Panc1 (cell line): ENCODE data around the gene COQ8B. TPM values are rescaled to one million over a fixed set of nuclear protein-coding genes. Genes with fewer than 3 reads are reported as not detected.

Experiments
- ATAC-seq: fragments of 200-7000 bp; cut with Tn5 transposase; 2 replicates; pipeline ENCODE4 v1.9.1; 2020; ENCODE audit warnings: mild to moderate bottlenecking, moderate library complexity
- BruUV-seq: library from RNA; stranded (reverse); fragments of 400-500 nt; replicated peaks from 2 replicates; lab custom pipeline; 2021; lab: Mats Ljungman, UMichigan
- CTCF ChIA-PET: fragments of 300-600 bp; sonication (Branson Sonifier 250); formaldehyde crosslinking; loops from one replicate; lab custom pipeline; 2022; ENCODE audit warnings: antibody characterized with exemption; lab: Charles Lee
- POLR2A ChIA-PET: fragments of 300-600 bp; sonication (Branson Sonifier 250); formaldehyde crosslinking; loops from one replicate; lab custom pipeline; 2022; ENCODE audit warnings: antibody characterized with exemption; lab: Charles Lee
- DNase-seq: peaks from one replicate; pipeline ENCODE4 v3.0.0-alpha.2; 2010; ENCODE audit warnings: low read depth, low spot score
- H3K27ac ChIP-seq: 2 replicates; pipeline ENCODE4 v1.5.1; 2011; ENCODE audit warnings: mild to moderate bottlenecking, low read length, inconsistent platforms
- H3K27me3 ChIP-seq: fragments of 200-500 bp; sonication (Bioruptor generic); 2 replicates; pipeline ENCODE4 v1.6.0; 2014; ENCODE audit warnings: low read length, inconsistent platforms; ENCODE audit not compliant: control insufficient read depth, insufficient read depth
- H3K36me3 ChIP-seq: fragments of 200-500 bp; sonication (Bioruptor generic); 2 replicates; pipeline ENCODE4 v1.5.1; 2014; ENCODE audit warnings: inconsistent platforms, mild to moderate bottlenecking, low read length, moderate library complexity; ENCODE audit not compliant: control insufficient read depth, insufficient read depth
- H3K4me1 ChIP-seq: 2 replicates; pipeline ENCODE4 v1.5.1; 2011; ENCODE audit warnings: inconsistent platforms, mild to moderate bottlenecking, low read length, moderate library complexity; ENCODE audit not compliant: control insufficient read depth, insufficient read depth
- H3K4me3 ChIP-seq, 2 experiments: 2 replicates each; pipeline ENCODE4 v1.5.1; 2011 to 2012; ENCODE audit warnings: low read depth in 2 of 2, low read length in 2 of 2, mild to moderate bottlenecking in 2 of 2, inconsistent platforms in 1 of 2, moderate library complexity in 1 of 2
- H3K9me3 ChIP-seq: fragments of 200-500 bp; sonication (Bioruptor generic); 2 replicates; pipeline ENCODE4 v1.5.1; 2014; ENCODE audit warnings: low read depth, mild to moderate bottlenecking, inconsistent platforms, low read length, moderate library complexity; ENCODE audit not compliant: control insufficient read depth, insufficient read depth
- CTCF ChIP-seq: fragments of 450-650 bp; IDR thresholded peaks from 2 replicates; pipeline ENCODE4 v1.5.1; 2017; ENCODE audit warnings: mild to moderate bottlenecking
- POLR2AphosphoS5 ChIP-seq: IDR thresholded peaks from 2 replicates; pipeline ENCODE4 v1.6.1; 2012; ENCODE audit warnings: mild to moderate bottlenecking, low read depth, low read length, moderate library complexity
- REST ChIP-seq, 2 experiments: IDR thresholded peaks; 2 replicates each; pipeline ENCODE4 v1.6.1; 2011 to 2012; ENCODE audit warnings: low read depth in 2 of 2, control low read depth in 1 of 2, low read length in 1 of 2, mild to moderate bottlenecking in 1 of 2, moderate library complexity in 1 of 2; ENCODE audit not compliant: insufficient read depth in 1 of 2
- SIN3A ChIP-seq: IDR thresholded peaks from 2 replicates; pipeline ENCODE4 v1.6.1; 2012; ENCODE audit warnings: low read depth, mild to moderate bottlenecking, low read length, moderate library complexity, borderline replicate concordance; ENCODE audit not compliant: insufficient read depth
- TCF7L2 ChIP-seq: IDR thresholded peaks from 2 replicates; pipeline ENCODE4 v1.6.1; 2011; ENCODE audit warnings: mild to moderate bottlenecking, low read depth, low read length, inconsistent platforms
- in situ Hi-C: cut with HindIII; loops from 2 replicates; pipeline ENCODE4 v1.10.0; 2016; ENCODE audit warnings: low sequenced_read_pairs, low pct_unique_long_range_greater_than_20kb
- intact Hi-C: fragments of 100-400 bp; cut with micrococcal nuclease; formaldehyde crosslinking; loops from one replicate; pipeline ENCODE4 v1.10.0; 2022; ENCODE audit not compliant: unreplicated experiment
- total RNA-seq: library from RNA; stranded (reverse); gene quantifications from one replicate; pipeline ENCODE4 v1.2.1, GENCODE V29; 2021; ENCODE audit not compliant: unreplicated experiment

Gene COQ8B
- total RNA-seq, 1 experiment from 2014 or later: 15.6 TPM

GRCh38 chr19:40721140-40721486 is 4.4 kb upstream of the COQ8B start:
- Histone ChIP-seq H3K4me3 (no peak overlapping the region), H3K27me3 (no peaks in the 10 kb centered on the region), H3K36me3 (peaks cover 3% of the 10 kb centered on the region; the same call in 1 of the 2 replicates), H3K27ac (no peak overlapping the region), H3K4me1 (no peaks in the 10 kb centered on the region; the same call in 1 of the 2 replicates), H3K9me3 (no peaks in the 10 kb centered on the region)
- BruUV-seq: no TSS peak
- TF ChIP-seq TCF7L2: no peak
- in situ Hi-C loops (no loop called here), intact Hi-C loops (no loop called here)
- ChIA-PET POLR2A (no interaction called here), CTCF (interaction anchor here (0.6 kb wide), 1 partner anchor 28 kb away, joined by 3 read pairs; no protein-coding TSS in a partner anchor)
- no peak for ATAC-seq
- DNase-seq: no peak

DNA sequence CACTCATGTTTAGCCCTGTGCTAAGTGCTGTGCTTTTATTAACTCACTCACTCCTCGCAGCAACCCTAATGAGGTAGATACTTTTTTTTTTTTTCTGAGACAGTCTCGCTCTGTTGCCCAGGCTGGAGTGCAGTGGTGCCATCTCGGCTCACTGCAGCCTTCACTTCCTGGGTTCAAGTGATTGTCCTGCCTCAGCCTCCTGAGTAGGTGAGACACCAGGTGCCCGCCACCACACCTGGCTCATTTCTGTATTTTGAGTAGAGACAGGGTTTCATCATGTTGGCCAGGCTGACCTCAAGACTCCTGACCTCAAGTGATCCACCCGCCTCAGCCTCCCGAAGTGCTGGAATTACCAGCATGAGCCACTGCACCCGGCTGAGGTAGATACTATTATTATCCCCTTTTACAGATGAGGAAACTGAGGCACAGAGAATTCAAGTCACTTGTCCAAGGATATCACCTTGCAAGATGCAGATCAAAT is 2.8 kb upstream of the COQ8B start:
- H3K36me3 ChIP-seq: peaks cover 3% of the 10 kb centered on the region; the same call in 1 of the 2 replicates
- BruUV-seq: no TSS peak
- CTCF ChIA-PET: no interaction called here
- H3K4me3 ChIP-seq: peak overlapping the region; percentile 65 to 77
- intact Hi-C loops (no loop called here), in situ Hi-C loops (no loop called here)
- DNase-seq: no peak
- peaks cover 8% of the 10 kb centered on the region for H3K4me1 ChIP-seq
- POLR2A ChIA-PET: no interaction called here
- no peaks in the 10 kb centered on the region for H3K9me3 ChIP-seq
- no peak for ATAC-seq
- peak overlapping the region; percentile 86 for H3K27ac ChIP-seq
- H3K27me3 ChIP-seq: no peaks in the 10 kb centered on the region
- TF ChIP-seq SIN3A (no peak), POLR2AphosphoS5 (no peak), REST (IDR thresholded peaks at IDR 0.05; ENCODE audit: insufficient read depth in 1 of 2, low read depth in 2 of 2, low read length in 1 of 2) (no peak), CTCF (no peak), TCF7L2 (no peak)

GRCh38 chr19:40718774-40719391 is 2.2 kb upstream of the COQ8B start:
- ChIA-PET POLR2A (no interaction called here), CTCF (no interaction called here)
- in situ Hi-C loops: no loop called here
- no peak for DNase-seq
- no peaks in the 10 kb centered on the region for H3K27me3 ChIP-seq
- no peaks in the 10 kb centered on the region for H3K9me3 ChIP-seq
- peak overlapping the region; percentile 65 to 77 for H3K4me3 ChIP-seq
- intact Hi-C loops: no loop called here
- H3K27ac ChIP-seq: peak overlapping the region; percentile 86
- H3K4me1 ChIP-seq: peaks cover 11% of the 10 kb centered on the region
- ATAC-seq: no peak
- TF ChIP-seq REST (IDR thresholded peaks at IDR 0.05; ENCODE audit: insufficient read depth in 1 of 2, low read depth in 2 of 2, low read length in 1 of 2) (no peak), TCF7L2 (no peak), POLR2AphosphoS5 (no peak), SIN3A (no peak), CTCF (no peak)
- H3K36me3 ChIP-seq: peaks cover 3% of the 10 kb centered on the region; the same call in 1 of the 2 replicates
- BruUV-seq: no TSS peak
